HG02588 (cell line): ENCODE measurements around the gene CHRNA5.

Experiments
- ATAC-seq: cut with Tn5 transposase; IDR thresholded peaks from one replicate; pipeline ENCODE4 v1.9.1; 2021; ENCODE audit warnings: mild to moderate bottlenecking, moderate library complexity; ENCODE audit not compliant: unreplicated experiment

The CHRNA5 gene

GRCh38 chr15:78636378-78636859, 71.1 kb downstream of the CHRNA5 start:
- no peak for ATAC-seq

- ATAC-seq: no peak
Measured at GRCh38 chr15:78637776-78638435, 72.6 kb downstream of the CHRNA5 start.

GRCh38 chr15:78638658-78639314, 73.5 kb downstream of the CHRNA5 start:
- no peak for ATAC-seq

- no peak for ATAC-seq
Measured at GRCh38 chr15:78640527-78641101, 75.3 kb downstream of the CHRNA5 start.

GRCh38 chr15:78641102-78641748, 75.9 kb downstream of the CHRNA5 start, which contains the start of gene CHRNB4:
CHRNB4 (minus strand) TSS chr15:78641210; CDS start chr15:78641133, 77 bp downstream.
- ATAC-seq: no peak

- no peak for ATAC-seq
Measured at GRCh38 chr15:78641749-78642275, 76.5 kb downstream of the CHRNA5 start.

GRCh38 chr15:78642331-78642730, 77.0 kb downstream of the CHRNA5 start:
- ATAC-seq: no peak
